HG03039 (cell line): ENCODE data around the gene PHOSPHO2.

Experiments used
- ATAC-seq: cut with Tn5 transposase; IDR thresholded peaks from one replicate; pipeline ENCODE4 v1.9.1; 2021; ENCODE audit warnings: mild to moderate bottlenecking, moderate library complexity; ENCODE audit not compliant: unreplicated experiment

The PHOSPHO2 gene, protein sequence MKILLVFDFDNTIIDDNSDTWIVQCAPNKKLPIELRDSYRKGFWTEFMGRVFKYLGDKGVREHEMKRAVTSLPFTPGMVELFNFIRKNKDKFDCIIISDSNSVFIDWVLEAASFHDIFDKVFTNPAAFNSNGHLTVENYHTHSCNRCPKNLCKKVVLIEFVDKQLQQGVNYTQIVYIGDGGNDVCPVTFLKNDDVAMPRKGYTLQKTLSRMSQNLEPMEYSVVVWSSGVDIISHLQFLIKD

DNA sequence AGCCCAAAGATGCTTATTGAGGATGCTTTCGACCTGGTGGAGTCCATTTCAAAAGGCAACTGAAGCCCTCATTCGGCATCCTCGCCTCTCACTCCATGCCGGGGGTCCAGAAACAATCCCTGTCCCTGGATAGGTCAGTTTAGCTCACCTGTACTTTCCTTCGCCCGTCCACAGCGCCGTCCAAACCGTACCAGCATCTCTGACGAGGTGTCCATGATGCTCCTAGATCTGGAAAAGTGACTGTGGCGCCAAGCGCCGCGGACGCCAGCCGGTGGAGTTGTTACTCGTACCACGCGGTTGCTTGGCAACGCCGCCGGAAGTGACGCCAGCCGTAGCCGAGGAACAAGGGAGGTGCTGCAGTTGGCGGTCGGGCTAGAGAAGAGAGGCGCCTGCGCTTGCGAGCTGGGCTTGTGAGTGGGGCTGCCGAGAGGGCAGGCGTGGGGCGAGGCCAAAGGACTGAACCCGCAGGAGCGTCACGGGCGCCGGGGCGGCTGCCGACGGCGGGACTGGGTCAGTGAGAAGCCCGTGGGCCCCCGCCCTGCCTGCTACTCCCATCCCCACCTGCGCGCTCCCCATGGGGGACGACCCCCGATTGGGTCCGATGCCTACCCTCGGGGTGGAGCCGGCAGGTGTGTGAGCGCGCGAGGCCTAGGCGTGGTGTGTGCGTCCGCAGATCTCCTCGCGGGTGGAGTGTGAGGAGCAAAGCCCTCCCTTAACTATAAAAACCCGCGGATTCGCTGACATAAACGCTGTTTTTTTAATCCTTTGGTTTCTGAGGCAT lies at the start of gene PHOSPHO2, which contains the start of gene CFAP210:
PHOSPHO2 (plus strand) TSS at position 357 of the 781 bp plus-strand sequence. CDS start 6,503 bp downstream, outside the sequence.
CFAP210 (minus strand) TSS at position 293 of the 781 bp plus-strand sequence; CDS start at position 215, 78 bp downstream.
- peak; percentile 99 for ATAC-seq

DNA sequence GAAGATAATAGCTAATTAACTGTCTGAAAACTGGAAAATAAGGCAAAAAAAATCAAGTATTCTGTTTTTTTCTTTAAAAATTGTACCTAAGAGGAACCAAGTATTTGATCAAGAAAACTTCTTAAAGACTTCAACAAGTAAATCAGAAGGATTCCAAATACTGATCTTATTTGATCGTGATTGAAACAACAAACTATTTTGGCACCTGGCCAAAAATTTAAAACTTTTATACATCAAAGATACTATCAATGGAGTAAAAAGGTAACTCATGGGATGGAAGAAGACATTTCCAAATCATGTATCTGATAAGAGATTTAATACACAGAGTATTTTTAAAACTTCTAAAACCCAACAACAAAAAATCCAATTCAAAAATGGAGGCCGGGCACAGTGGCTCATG lies 46.8 kb upstream of the PHOSPHO2 start:
- no peak for ATAC-seq

DNA sequence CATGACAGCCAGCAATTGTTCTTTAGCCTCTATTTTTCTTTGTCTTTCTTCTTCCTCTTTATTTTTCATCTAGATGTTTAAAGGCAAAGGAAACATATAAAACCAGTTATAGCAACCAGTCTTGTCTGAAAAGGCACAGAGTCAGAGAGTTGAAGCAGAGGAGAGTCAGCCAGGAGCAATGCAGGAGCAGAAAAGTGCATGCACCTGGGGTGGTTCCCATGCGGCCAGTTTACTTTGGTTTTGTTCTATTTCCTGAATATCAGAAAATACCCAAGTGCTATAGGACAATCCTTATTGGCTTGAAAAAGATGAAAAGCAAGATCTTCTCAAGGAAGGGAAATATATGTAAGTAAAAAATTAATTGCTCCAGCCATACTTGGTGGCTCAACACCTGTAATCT lies 45.0 kb upstream of the PHOSPHO2 start:
- ATAC-seq: no peak

DNA sequence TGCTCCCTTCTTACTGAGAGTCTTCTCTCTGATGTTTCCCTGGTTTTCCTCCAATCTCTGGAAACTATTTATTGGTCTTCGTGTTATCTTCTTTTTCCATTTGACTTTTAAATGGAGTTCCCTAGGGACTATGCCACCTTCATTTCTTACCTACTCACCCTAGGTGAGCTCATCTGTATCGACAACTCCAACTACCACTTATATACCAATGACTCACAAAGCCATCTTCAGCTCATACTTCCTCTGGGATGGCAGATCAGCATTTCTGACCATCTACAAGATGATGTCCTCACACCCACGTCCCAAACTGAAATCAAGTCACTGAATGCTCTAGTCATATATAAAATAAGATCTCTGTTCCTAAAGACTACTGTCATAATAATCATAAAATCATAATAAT lies 40.6 kb upstream of the PHOSPHO2 start:
- ATAC-seq: no peak

DNA sequence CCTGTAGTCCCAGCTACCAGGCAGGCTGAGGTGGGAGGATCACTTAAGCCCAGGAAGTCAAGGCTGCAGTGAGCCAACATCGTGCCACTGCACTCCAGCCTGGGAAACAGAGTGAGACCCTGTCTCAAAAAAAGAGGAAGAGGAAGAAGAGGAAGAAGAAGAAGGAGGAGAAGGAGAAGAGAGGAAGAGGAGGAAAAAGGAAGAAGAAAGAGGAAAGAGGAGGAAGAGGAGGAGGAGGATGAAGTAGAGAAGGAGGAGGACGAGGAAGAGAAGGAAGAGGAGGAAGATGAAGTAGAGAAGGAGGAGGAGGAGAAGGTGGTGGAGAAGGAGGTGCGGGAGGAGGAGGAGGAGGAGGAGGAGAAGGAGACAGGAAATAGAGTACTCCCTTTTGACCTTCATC lies 38.1 kb upstream of the PHOSPHO2 start:
- ATAC-seq: no peak

DNA sequence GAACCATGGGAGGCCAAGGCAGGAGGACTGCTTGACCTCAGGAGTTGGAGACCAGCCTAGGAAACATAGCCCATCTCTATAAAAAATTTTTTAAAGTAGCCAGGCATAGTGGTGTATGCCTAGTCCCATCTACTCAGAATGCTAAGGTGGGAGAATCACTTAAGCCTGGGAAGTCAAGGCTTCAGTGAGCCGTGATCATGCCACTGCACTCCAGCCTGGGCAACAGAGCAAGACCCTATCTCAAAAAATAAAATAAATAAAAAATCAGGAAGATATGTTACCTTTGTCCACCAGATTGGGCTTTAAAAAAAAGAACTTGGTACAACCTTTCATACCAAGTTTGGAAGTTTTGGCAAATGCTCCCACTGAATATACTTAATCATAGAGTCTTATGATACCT lies 35.4 kb upstream of the PHOSPHO2 start:
- ATAC-seq: no peak

DNA sequence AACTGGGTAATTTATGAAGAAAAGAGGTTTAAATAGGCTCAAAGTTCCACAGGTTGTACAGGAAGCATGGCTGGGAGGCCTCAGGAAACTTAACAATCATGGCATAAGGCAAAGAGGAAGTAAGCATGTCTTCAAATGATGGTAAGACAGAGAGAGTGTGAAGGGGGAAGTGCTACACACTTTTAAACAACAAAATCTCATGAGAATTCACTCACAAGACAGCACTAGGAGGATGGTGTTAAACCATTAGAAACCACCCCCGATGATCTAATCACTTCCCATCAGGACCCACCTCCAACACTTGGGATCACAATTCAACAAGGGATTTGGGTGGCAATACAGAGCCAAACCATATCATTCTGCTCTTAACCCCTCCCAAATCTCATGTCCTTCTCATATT lies 34.9 kb upstream of the PHOSPHO2 start:
- ATAC-seq: no peak

DNA sequence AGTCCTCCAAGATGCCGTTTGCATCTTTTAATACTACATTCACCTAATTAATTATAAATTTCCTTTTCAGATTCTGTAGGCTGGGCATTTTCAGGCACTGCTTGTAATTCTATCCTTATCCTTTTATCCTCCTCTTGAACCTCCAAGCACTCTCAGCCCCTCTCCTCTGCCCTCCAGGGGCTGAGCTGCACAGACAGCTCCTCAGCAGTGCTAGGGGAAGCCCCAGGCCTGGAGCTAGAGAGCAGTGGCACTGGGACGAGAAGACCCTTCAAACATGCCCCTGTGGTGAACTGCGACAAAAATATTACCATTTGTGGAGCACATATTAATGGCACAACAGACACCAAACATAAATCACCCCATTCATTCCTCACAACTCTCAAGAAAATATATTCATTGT lies 33.0 kb upstream of the PHOSPHO2 start:
- ATAC-seq: no peak

DNA sequence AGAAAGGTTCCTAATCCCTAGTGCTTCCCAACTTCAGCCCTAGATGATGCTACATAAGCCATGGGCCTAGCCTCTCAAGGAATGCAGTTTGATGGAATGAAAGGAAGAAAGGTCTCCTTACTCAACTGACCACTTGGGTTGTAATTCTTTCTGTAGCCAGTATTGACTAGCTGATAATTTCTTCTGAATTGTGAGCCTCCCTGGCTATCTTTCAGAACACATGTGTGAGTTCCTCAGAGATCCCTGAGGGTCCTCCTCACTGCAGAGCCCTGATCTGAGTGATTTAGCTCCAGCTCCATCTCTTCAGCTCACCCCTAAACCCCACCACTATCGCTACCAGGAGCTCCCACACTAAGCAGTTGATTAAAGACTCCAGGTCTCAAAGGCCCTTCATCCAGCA lies 31.5 kb upstream of the PHOSPHO2 start:
- ATAC-seq: no peak

DNA sequence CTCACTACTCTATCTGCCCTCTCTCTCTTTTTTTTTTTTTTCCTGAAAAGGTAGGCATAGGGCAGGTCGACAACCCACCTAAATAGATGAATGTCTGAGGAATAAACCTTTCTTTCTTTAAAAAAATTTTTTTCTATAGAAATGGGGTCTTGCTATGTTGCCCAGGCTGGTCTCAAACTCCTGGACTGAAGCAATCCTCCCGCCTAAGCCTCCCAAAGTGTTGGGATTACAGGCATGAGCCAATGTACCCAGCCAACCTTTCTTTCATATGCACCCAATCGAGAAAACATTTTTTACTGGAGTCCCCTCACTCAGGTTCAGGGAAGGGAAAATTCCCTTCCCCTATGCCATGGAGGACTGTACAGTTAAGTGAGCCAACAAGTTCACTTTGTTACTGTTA lies 31.0 kb upstream of the PHOSPHO2 start:
- no peak for ATAC-seq

DNA sequence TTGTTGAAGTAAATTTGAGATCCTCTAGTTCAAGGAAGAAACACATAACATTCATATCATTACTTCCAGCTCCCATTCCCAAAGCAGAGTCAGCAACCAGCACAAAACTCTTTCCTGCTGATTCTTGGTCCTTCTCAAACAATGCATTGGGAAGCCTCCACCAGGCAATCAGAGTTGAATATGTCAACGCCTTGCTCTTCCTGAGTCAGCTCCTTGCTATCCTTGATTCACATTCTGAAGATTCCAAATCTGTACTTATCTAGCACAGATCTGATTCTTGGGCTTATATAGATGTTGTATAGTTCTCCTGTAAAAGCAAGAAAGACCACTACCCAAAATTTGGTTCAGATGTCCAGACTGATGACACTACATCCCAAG lies 29.7 kb upstream of the PHOSPHO2 start:
- ATAC-seq: no peak

DNA sequence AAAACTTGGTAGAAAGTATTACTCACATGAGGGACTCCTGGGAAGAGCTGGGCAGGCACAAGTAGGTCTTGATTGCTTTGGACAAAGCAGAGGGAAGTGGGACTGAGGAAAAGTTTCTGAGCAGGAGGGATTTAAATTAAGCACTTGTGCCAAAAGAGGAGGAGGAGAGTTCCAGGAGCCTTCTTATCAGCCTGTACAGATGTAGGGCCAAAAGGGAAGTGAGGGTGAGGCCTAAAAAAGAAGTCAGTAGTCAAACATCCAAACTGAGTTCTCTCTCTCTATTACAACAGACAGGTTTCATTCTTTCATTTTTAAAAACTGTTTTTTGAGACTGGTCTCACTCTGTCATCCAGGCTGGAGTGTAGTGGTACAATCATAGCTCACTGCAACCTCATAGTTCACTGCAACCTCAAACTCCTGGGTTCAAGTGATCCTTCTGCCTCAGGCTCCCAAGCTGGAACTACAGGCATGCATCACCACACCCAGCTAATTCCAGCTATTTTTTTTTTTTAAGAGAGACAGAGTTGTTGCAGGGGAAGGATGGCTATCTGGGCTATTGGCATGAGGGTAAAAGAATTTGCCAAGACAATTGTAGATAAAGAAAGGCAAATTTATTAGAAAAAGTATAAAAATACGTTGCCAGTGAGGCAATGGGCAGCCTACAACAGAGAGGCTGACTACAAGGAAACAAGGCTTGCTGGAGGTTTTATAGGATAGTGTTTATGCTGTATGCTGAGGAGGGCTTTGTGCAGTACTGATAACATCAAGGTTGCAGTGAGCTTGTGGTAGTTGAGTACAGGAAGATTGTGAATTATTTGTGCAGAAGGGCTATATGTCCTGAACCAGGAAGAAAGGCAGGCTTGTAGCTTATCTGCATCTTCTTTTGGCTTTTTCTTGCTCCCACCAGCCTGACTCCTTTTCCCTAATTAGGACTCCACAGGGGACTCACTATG lies 29.0 kb upstream of the PHOSPHO2 start:
- no peak for ATAC-seq

DNA sequence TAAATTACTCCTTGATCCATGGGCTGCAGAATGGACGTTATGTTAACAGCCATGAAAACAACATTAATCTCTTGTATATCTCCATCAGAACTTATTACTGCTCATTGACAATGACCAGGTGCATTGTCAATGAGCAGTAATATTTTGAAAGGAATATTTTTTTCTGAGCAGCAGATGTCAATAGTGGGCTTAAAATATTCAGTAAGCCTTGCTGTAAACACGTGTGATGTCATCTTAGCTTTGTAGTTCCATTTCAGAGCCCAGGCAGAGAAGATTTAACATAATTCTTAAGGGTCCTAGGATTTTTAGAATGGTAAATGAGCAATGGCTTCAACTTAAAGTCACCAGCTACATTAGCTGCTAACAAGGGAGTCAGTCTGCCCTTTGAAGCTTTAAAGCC lies 26.7 kb upstream of the PHOSPHO2 start:
- ATAC-seq: no peak

DNA sequence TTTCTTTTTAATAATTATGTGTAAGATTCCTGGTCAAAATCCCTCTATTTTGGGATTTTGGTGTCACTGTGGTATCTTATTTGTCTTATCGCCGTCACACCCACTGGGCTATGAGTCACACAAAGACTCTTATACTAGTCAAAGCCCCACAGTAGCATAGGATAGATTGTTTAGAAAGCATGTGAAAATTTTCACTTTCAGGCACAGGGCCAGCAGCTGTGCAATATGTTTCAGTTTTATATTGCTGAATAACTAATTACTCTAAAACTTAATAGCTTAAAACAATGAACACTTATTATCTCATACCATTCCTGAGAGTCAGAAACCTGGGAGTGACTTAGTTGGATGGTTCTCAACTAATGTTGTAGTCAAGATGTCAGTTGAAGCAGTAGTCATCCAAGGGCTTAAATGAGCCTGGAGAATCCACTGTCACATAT lies 24.0 kb upstream of the PHOSPHO2 start:
- no peak for ATAC-seq

DNA sequence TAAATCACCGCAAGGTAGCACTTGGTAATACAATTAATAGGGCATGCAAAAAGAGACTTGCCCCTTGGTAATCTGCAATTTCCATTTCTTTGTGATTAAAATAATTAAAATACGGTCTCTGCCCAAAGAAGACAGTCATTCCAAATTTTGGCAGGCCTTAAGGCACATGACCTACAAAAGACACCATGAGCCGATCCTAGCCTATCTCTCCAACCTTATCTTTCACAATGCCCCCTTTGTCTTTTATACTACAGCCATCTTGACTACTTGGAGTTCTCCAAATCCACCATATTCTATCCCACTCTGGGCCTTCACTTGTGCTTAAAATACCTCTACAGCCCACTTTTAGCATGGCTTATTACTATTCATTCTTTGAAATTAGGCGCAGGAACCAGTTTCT lies 23.3 kb upstream of the PHOSPHO2 start:
- no peak for ATAC-seq

DNA sequence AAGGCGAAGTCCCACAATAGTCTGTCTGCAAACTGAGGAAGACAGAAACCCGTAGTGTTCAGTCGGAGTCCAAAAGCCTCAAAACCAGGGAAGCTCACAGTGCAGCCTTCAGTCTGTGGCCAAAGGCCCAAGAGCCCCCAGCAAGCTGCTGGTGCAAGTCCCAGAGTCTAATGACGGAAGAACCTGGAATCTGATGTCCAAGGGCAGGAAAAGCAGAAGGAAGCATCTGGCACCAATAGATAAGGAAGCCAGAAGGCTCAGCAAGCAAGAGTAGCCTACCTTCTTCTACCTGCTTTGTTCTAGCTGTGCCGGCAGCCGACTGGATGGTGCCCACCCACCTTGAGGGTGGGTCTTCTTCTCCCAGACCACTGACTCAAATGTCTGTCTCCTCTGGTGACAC lies 21.9 kb upstream of the PHOSPHO2 start:
- ATAC-seq: no peak

DNA sequence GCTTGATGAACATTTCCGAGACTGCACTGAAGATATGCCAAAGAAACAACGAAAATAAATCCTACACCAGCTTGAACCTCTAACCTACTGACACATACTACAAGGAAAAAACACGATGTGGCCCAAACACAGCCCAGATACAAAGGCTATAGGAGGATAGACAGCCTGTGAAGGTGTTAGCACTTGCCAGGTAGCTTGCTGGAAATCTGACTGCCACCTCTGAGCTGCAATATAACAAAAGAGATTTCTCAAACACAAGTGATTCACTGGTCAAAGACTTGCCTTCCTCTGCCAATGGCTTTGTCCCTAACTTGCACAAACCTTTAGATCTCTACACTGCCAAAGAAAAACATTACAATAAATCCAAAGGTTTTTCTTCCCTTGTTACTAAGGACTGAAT lies 21.2 kb upstream of the PHOSPHO2 start:
- ATAC-seq: no peak

DNA sequence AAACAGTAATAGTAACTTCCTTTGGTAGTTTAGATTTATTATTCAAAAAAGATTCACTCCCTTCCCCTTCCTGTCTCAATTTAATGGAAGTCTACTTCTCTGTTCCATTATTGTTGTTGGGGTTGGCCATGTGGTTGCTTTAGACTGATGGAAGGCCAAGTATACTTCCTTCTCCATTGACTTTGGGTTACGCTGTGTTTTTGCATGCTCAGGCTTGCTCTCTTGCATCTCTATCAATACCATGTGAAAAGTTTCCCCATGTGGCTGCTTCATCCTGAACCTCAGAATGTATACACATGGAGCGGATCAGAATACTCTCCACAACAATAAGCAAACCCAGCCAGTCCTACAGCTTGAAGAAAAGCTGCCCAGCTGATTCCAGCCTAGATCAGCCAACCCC lies 20.3 kb upstream of the PHOSPHO2 start:
- ATAC-seq: no peak

DNA sequence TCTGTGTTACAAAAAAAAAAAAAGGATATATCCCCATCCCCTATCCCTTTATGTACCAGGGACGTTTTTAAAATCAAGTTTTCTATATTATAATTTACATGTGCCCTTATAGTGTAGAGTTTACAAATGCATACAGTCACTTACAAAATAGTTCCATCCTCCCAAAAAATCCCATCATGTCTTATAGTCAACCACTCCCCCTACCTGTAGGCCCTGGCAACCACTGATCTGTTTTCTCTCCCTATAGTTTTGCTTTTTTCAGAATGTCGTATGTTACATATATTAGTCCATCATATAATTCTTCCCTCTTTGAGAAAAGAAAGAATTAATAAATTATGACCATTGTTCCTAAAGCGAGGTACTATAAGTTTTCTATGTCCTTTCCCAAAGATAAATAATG lies 17.9 kb upstream of the PHOSPHO2 start:
- no peak for ATAC-seq

DNA sequence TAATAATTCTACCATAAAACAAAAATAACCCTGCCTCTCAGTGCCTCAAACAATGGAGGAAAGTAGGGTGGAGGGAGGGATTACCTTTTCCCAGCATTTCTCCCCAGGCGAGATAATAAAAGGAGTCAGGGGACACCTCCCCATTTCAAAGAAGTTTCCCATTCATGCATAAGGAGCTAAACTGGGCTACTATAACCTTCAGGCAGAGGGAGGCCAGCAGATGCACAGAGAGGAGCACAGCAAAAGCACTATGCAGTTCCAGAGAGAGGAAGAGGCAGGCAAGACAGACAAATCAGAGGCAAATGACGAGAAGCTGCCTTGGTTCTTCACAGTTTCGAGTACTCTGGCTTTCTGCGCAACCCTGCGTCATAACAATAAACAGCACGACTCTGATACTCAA lies 17.4 kb upstream of the PHOSPHO2 start:
- no peak for ATAC-seq

DNA sequence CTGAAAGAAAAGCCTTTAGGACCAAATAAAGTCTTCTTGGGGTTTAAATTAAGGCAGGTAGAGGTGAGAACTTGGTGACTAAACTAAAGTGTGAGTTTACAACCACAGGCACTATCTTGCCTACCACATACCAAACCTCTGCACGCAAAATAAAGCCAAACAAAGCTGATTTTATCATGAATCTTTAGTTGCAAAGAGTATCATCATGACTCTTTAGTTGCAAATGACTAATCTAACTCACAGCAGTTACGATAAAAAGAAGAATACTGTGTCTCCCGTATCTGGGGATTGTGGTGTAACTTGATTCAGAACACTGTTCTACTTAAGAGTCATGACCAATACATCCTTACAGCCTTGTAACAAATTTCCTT lies 11.2 kb upstream of the PHOSPHO2 start:
- no peak for ATAC-seq
